K562 (cell line): ENCODE measurements around the gene CNP. TPM values are rescaled to one million over a fixed set of nuclear protein-coding genes. Genes with fewer than 3 reads are reported as not detected.
A peak's percentile ranks its signal among the peaks of the same experiment; 100 is the strongest.

ENCODE experiments used
- ATAC-seq: fragments of 200-7000 bp; cut with Tn5 transposase; 3 replicates; pipeline ENCODE4 v1.9.1; 2020; ENCODE audit warnings: moderate library complexity
- BruUV-seq: library from RNA; stranded (reverse); fragments of 400-500 nt; replicated peaks from 2 replicates; lab custom pipeline; 2021; lab: Mats Ljungman, UMichigan
- CTCF ChIA-PET: fragments of 300-600 bp; formaldehyde crosslinking; extraction: SDS; loops from one replicate; lab custom pipeline; 2021; ENCODE audit warnings: low intra/inter-chr PET ratio; lab: Yijun Ruan, JAX
- POLR2A ChIA-PET: fragments of 300-600, 350-650 bp; sonication (Branson Sonifier 250); formaldehyde crosslinking; extraction: SDS; loops from one replicate; lab custom pipeline; 2021; ENCODE audit warnings: antibody characterized with exemption, inconsistent platforms; lab: Yijun Ruan, JAX
- DNase-seq, 4 experiments: peaks; one replicate each; pipeline versions ENCODE4 v3.0.0 to v3.0.0-alpha.2; 2011 to 2018; ENCODE audit warnings: low spot score in 3 of 4, mixed read lengths in 3 of 4; ENCODE audit errors: extremely low read depth in 1 of 4
- FAIRE-seq: peaks from 2 replicates; lab custom pipeline; 2011; peaks lifted over from hg19 to GRCh38; lab: Jason Lieb, UNC
- H2AFZ ChIP-seq: 2 replicates; pipeline ENCODE4 v1.6.0; 2011; ENCODE audit warnings: low read depth, low read length, control low read depth, inconsistent platforms
- H3K27ac ChIP-seq: fragments of 200-600 bp; 3 replicates; pipeline ENCODE4 v1.8.0; 2011; ENCODE audit warnings: low read depth, mild to moderate bottlenecking, control low read depth, inconsistent platforms, low read length, moderate library complexity, mixed read lengths; ENCODE audit errors: extremely low read depth
- H3K27me3 ChIP-seq, 2 experiments: fragments of 300-600 bp in 1 of 2; 2 replicates in 1 of 2; 3 replicates in 1 of 2; pipeline versions ENCODE4 v1.6.0 to v1.8.0; 2011; ENCODE audit warnings: inconsistent platforms in 2 of 2, low read length in 2 of 2, mild to moderate bottlenecking in 1 of 2, mixed read lengths in 1 of 2, moderate library complexity in 1 of 2; ENCODE audit not compliant: control insufficient read depth in 2 of 2, insufficient read depth in 2 of 2
- H3K36me3 ChIP-seq: fragments of 300-600 bp; 3 replicates; pipeline ENCODE4 v1.8.0; 2011; ENCODE audit warnings: mild to moderate bottlenecking, low read length, inconsistent platforms; ENCODE audit not compliant: control insufficient read depth, insufficient read depth
- H3K4me1 ChIP-seq, 2 experiments: fragments of 200-600 bp in 1 of 2; replicated peaks in 1 of 2; 2 replicates in 1 of 2; 3 replicates in 1 of 2; pipeline versions ENCODE4 v1.5.1 to v1.8.0; 2011; ENCODE audit warnings: inconsistent platforms in 2 of 2, low read length in 2 of 2, mild to moderate bottlenecking in 1 of 2, mixed read lengths in 1 of 2, moderate library complexity in 1 of 2; ENCODE audit not compliant: control insufficient read depth in 2 of 2, insufficient read depth in 2 of 2
- H3K4me2 ChIP-seq: 2 replicates; pipeline ENCODE4 v1.6.1; 2011; ENCODE audit warnings: low read length, control low read depth, inconsistent platforms, mixed read lengths; ENCODE audit not compliant: insufficient read depth
- H3K4me3 ChIP-seq: fragments of 200-600 bp; sonication (generic), shearing (Covaris generic); 2 replicates; pipeline ENCODE4 v1.5.1; 2016; ENCODE audit warnings: control low read depth, inconsistent platforms
- H3K79me2 ChIP-seq: fragments of 200-600 bp; 3 replicates; pipeline ENCODE4 v1.8.0; 2011; ENCODE audit warnings: low read length, inconsistent platforms; ENCODE audit not compliant: control insufficient read depth, insufficient read depth
- H3K9ac ChIP-seq, 2 experiments: 2 replicates each; pipeline versions ENCODE4 v1.6.0 to v1.6.1; 2011; ENCODE audit warnings: low read depth in 2 of 2, low read length in 2 of 2, control low read depth in 1 of 2, inconsistent platforms in 1 of 2, mild to moderate bottlenecking in 1 of 2, mixed read lengths in 1 of 2; ENCODE audit not compliant: insufficient read depth in 1 of 2
- H3K9me1 ChIP-seq: one replicate; pipeline ENCODE4 v1.6.0; 2011; ENCODE audit warnings: inconsistent platforms, mild to moderate bottlenecking, low read length, moderate library complexity; ENCODE audit not compliant: control insufficient read depth, insufficient read depth
- H3K9me3 ChIP-seq: replicated peaks from 2 replicates; pipeline ENCODE4 v1.5.1; 2011; ENCODE audit warnings: low read depth, low read length, inconsistent platforms; ENCODE audit not compliant: control insufficient read depth, insufficient read depth
- H4K20me1 ChIP-seq: replicated peaks from 2 replicates; pipeline ENCODE4 v1.6.1; 2011; ENCODE audit warnings: low read length, inconsistent platforms, mixed read lengths; ENCODE audit not compliant: control insufficient read depth, insufficient read depth
- C11orf30 ChIP-seq: fragments of 450-650 bp; IDR thresholded peaks from 2 replicates; pipeline ENCODE4 v1.6.1; 2016; ENCODE audit warnings: low read depth, mild to moderate bottlenecking
- E2F3 ChIP-seq: fragments of 250-450 bp; sonication (Bioruptor Pico); IDR thresholded peaks from 2 replicates; pipeline ENCODE4 v1.4.0; 2020; ENCODE audit warnings: mild to moderate bottlenecking
- MAFF ChIP-seq: IDR thresholded peaks from 2 replicates; pipeline ENCODE4 v1.6.1; 2012; ENCODE audit warnings: low read length, improper control_type of control experiment
- MAFG ChIP-seq: fragments of 450-650 bp; conservative IDR thresholded peaks from 2 replicates; pipeline ENCODE4 v1.6.1; 2016; ENCODE audit warnings: missing genetic modification characterization, missing compliant biosample characterization
- MAFK ChIP-seq: IDR thresholded peaks from 2 replicates; pipeline ENCODE4 v1.6.1; 2011; ENCODE audit warnings: low read length, improper control_type of control experiment
- RB1 ChIP-seq: fragments of 450-650 bp; IDR thresholded peaks from 2 replicates; pipeline ENCODE4 v1.6.1; 2017; ENCODE audit warnings: low read depth, mild to moderate bottlenecking
- SMAD1 ChIP-seq: fragments of 150-350 bp; IDR thresholded peaks from 2 replicates; pipeline ENCODE4 v1.6.1; 2014; ENCODE audit warnings: low read length, low read depth; ENCODE audit not compliant: partially characterized antibody
- SRSF9 ChIP-seq: fragments of 200-400 bp; formaldehyde crosslinking; IDR thresholded peaks from 2 replicates; pipeline ENCODE4 v1.6.1; 2017; ENCODE audit warnings: low read depth, low read length, borderline replicate concordance
- TAF9B ChIP-seq: fragments of 450-650 bp; IDR thresholded peaks from 2 replicates; pipeline ENCODE4 v1.6.1; 2018; ENCODE audit warnings: mild to moderate bottlenecking; ENCODE audit not compliant: partially characterized antibody
- ZNF316 ChIP-seq: fragments of 450-650 bp; IDR thresholded peaks from 2 replicates; pipeline ENCODE4 v1.6.1; 2016
- ZNF436 ChIP-seq: fragments of 250-450, 450-650 bp; sonication (Bioruptor Pico); formaldehyde crosslinking; IDR thresholded peaks from 2 replicates; pipeline ENCODE4 v1.7.0; 2020; ENCODE audit warnings: mild to moderate bottlenecking
- WGBS: fragments of 100-300 bp; shearing (Covaris generic); methylation state at CpG from one replicate; pipeline ENCODE4 v1.1.6; 2016; ENCODE audit warnings: low coverage, mixed read lengths; ENCODE audit not compliant: insufficient coverage; ENCODE audit errors: missing lambda C conversion rate; 5-methylcytosine and 5-hydroxymethylcytosine counted together
- in situ Hi-C: fragments of 300-500 bp; cut with MboI; formaldehyde crosslinking; loops from 4 replicates; pipeline ENCODE4 v1.15.0; 2018; ENCODE audit warnings: inconsistent platforms, mixed read lengths
- intact Hi-C: fragments of 100-400 bp; cut with micrococcal nuclease; formaldehyde crosslinking; loops from 2 replicates; pipeline ENCODE4 v1.14.2; 2022
- polyA plus RNA-seq, 8 experiments: library from polyadenylated mRNA; depleted of rRNA in 4 of 8; stranded (reverse) in 5 of 8; unstranded in 3 of 8; fragments of >200 nt; fragmentation: Nextera tagmentation in 2 of 8; fragmentation: Illumina TruSeq in 1 of 8; extraction: Ambion mirVana in 2 of 8; extraction: Trizol in 1 of 8; gene quantifications; 2 replicates each; pipeline versions ENCODE4 v1.2.1 to v1.2.3, GENCODE V29; 2011 to 2014; ENCODE audit warnings: inconsistent platforms in 1 of 8, missing spikeins in 1 of 8
- total RNA-seq, 7 experiments: library from RNA; depleted of rRNA in 6 of 7; stranded (reverse); fragments of >200 nt in 6 of 7; fragmentation: Illumina TruSeq in 2 of 7; extraction: Trizol in 2 of 7; gene quantifications; 2 replicates each; pipeline versions ENCODE4 v1.2.1 to v1.2.3, GENCODE V29; 2011 to 2021; ENCODE audit warnings: low replicate concordance in 1 of 7
- TF ChIP-seq, protein P1 (sequence below): fragments of 250-450 bp; sonication (Bioruptor Pico); IDR thresholded peaks from 2 replicates; pipeline ENCODE4 v1.5.0; 2020; ENCODE audit warnings: mild to moderate bottlenecking, borderline replicate concordance
- TF ChIP-seq, protein P2 (sequence below): fragments of 450-650 bp; formaldehyde crosslinking; IDR thresholded peaks from 2 replicates; pipeline ENCODE4 v1.4.0; 2020; ENCODE audit warnings: mild to moderate bottlenecking, moderate library complexity

Gene CNP
- total and polyA plus RNA-seq, 9 of the 15 experiments (the other 6 are each of a cell fraction or from before 2014, with no cell fraction given) = 1.7 to 52.0 (median 29.1) TPM

DNA sequence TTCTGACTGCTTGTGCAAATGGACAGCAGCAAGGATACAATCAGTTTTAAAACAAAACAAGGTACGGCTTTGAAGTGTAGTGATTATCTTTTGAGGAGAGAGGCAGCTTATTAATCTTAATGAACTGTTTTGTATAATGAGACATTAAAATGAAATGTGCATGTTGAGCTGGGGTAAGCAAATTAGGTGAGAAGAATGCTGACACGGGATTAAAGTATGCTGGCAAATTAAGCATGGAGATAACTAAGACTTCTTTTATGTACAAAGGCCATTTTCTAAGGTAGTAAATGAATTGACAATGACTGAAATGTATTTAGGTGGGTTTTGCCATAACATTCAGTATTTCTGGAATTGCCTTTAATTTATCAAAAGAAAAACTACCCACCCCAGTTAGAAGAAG, 31.9 kb downstream of the CNP start:
- DNase-seq (no peak), ATAC-seq (no peak), FAIRE-seq (no peak)
- ChIA-PET CTCF (no interaction called here), POLR2A (interaction anchor here (1.3 to 3.9 kb wide), 3 partner anchors 10 to 18 kb away, joined by 3 to 16 read pairs (median 5); partner anchors contain the start of gene DNAJC7)
- H3K79me2 ChIP-seq = peaks cover 27% of the 10 kb centered on the region
- in situ Hi-C loops = no loop called here
- H2AFZ ChIP-seq = no peak overlapping the region
- H3K9me1 ChIP-seq = no peaks in the 10 kb centered on the region
- no peak for TF ChIP-seq RB1
- no peak for TF ChIP-seq TAF9B
- TF ChIP-seq E2F3 (CRISPR knock-in tag) = no peak
- peak; percentile 41; the same call in 1 of the 2 replicates for TF ChIP-seq MAFG
- peak; percentile 80 for TF ChIP-seq ZNF316
- TF ChIP-seq, protein P1, sequence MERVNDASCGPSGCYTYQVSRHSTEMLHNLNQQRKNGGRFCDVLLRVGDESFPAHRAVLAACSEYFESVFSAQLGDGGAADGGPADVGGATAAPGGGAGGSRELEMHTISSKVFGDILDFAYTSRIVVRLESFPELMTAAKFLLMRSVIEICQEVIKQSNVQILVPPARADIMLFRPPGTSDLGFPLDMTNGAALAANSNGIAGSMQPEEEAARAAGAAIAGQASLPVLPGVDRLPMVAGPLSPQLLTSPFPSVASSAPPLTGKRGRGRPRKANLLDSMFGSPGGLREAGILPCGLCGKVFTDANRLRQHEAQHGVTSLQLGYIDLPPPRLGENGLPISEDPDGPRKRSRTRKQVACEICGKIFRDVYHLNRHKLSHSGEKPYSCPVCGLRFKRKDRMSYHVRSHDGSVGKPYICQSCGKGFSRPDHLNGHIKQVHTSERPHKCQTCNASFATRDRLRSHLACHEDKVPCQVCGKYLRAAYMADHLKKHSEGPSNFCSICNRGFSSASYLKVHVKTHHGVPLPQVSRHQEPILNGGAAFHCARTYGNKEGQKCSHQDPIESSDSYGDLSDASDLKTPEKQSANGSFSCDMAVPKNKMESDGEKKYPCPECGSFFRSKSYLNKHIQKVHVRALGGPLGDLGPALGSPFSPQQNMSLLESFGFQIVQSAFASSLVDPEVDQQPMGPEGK (CRISPR knock-in tag) = no peak
- TF ChIP-seq MAFK = peak; percentile 62; the same call in 1 of the 2 replicates
- no peak for TF ChIP-seq SMAD1
- TF ChIP-seq ZNF436 = no peak
- TF ChIP-seq, protein P2, sequence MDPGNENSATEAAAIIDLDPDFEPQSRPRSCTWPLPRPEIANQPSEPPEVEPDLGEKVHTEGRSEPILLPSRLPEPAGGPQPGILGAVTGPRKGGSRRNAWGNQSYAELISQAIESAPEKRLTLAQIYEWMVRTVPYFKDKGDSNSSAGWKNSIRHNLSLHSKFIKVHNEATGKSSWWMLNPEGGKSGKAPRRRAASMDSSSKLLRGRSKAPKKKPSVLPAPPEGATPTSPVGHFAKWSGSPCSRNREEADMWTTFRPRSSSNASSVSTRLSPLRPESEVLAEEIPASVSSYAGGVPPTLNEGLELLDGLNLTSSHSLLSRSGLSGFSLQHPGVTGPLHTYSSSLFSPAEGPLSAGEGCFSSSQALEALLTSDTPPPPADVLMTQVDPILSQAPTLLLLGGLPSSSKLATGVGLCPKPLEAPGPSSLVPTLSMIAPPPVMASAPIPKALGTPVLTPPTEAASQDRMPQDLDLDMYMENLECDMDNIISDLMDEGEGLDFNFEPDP (CRISPR knock-in tag) = no peak
- TF ChIP-seq MAFF = peak; percentile 66
- TF ChIP-seq SRSF9 = no peak
- TF ChIP-seq C11orf30 = peak; percentile 66
- H3K9ac ChIP-seq = no peak overlapping the region
- H3K36me3 ChIP-seq = peaks cover 89% of the 10 kb centered on the region
- WGBS = 35% methylated on average over 2 of the region's 2 CpGs
- H3K27me3 ChIP-seq = no peaks in the 10 kb centered on the region
- no TSS peak for BruUV-seq
- no peaks in the 10 kb centered on the region; a peak in 1 of 5 replicates for H3K4me1 ChIP-seq
- H3K4me3 ChIP-seq = no peak overlapping the region
- H3K9me3 ChIP-seq = no peaks in the 10 kb centered on the region
- H3K27ac ChIP-seq = no peak overlapping the region
- peaks cover 9% of the 10 kb centered on the region; the same call in 1 of the 2 replicates for H4K20me1 ChIP-seq
- intact Hi-C loops = no loop called here
- H3K4me2 ChIP-seq = no peak overlapping the region
